GM23338 (cell line): ENCODE measurements around the gene GRAMD4. TPM values are rescaled to one million over a fixed set of nuclear protein-coding genes. Genes with fewer than 3 reads are reported as not detected.

Experiments
- ATAC-seq: fragments of 200-7000 bp; cut with Tn5 transposase; 3 replicates; pipeline ENCODE4 v1.9.1; 2020
- DNase-seq: peaks from one replicate; pipeline ENCODE4 v3.0.0-alpha.2; 2015; ENCODE audit warnings: low spot score
- H2AFZ ChIP-seq: fragments of 200-600 bp; sonication (generic); 2 replicates; pipeline ENCODE4 v1.8.0; 2016; ENCODE audit warnings: antibody characterized with exemption, mild to moderate bottlenecking, moderate library complexity
- H3F3A ChIP-seq: fragments of 200-600 bp; sonication (generic); replicated peaks from 2 replicates; pipeline ENCODE4 v1.8.0; 2017; ENCODE audit warnings: antibody characterized with exemption, mixed run types, low read depth
- H3K27ac ChIP-seq: fragments of 200-600 bp; sonication (generic); 2 replicates; pipeline ENCODE4 v1.6.1; 2016; ENCODE audit warnings: low read depth
- H3K27me3 ChIP-seq: fragments of 200-600 bp; sonication (generic); 2 replicates; pipeline ENCODE4 v1.8.0; 2016; ENCODE audit warnings: mild to moderate bottlenecking, mixed run types, moderate library complexity; ENCODE audit not compliant: insufficient read depth
- H3K36me3 ChIP-seq: fragments of 200-600 bp; sonication (generic); 2 replicates; pipeline ENCODE4 v1.8.0; 2016; ENCODE audit warnings: mild to moderate bottlenecking; ENCODE audit not compliant: insufficient read depth
- H3K4me1 ChIP-seq: fragments of 200-600 bp; sonication (generic); 2 replicates; pipeline ENCODE4 v1.8.0; 2016; ENCODE audit warnings: mild to moderate bottlenecking, moderate library complexity; ENCODE audit not compliant: insufficient read depth
- H3K4me2 ChIP-seq: fragments of 200-600 bp; sonication (generic); 2 replicates; pipeline ENCODE4 v1.7.1; 2017; ENCODE audit warnings: mixed run types
- H3K4me3 ChIP-seq: fragments of 200-600 bp; sonication (generic); 2 replicates; pipeline ENCODE4 v1.6.1; 2016; ENCODE audit warnings: mixed run types
- H3K79me2 ChIP-seq: fragments of 200-600 bp; sonication (generic); replicated peaks from 2 replicates; pipeline ENCODE4 v1.8.0; 2017; ENCODE audit warnings: mild to moderate bottlenecking; ENCODE audit not compliant: insufficient read depth
- H3K9me2 ChIP-seq: fragments of 200-600 bp; sonication (generic); 2 replicates; pipeline ENCODE4 v1.8.0; 2017; ENCODE audit not compliant: insufficient read depth
- H4K20me1 ChIP-seq: fragments of 200-600 bp; sonication (generic); replicated peaks from 2 replicates; pipeline ENCODE4 v1.8.0; 2017; ENCODE audit warnings: mild to moderate bottlenecking; ENCODE audit not compliant: insufficient read depth
- H3K27ac Mint-ChIP-seq: 2 replicates; pipeline ENCODE4 v1.8.0; 2020; ENCODE audit warnings: inconsistent platforms, mild to moderate bottlenecking, moderate library complexity, mixed read lengths
- H3K27me3 Mint-ChIP-seq: 3 replicates; pipeline ENCODE4 v1.8.0; 2022; ENCODE audit warnings: low read depth, mild to moderate bottlenecking, moderate library complexity, mixed read lengths, inconsistent platforms; ENCODE audit not compliant: insufficient read depth, poor library complexity
- H3K36me3 Mint-ChIP-seq: 3 replicates; pipeline ENCODE4 v1.8.0; 2021; ENCODE audit warnings: low read depth, mild to moderate bottlenecking, inconsistent platforms, moderate library complexity, mixed read lengths
- H3K4me1 Mint-ChIP-seq: 3 replicates; pipeline ENCODE4 v1.8.0; 2020; ENCODE audit warnings: mild to moderate bottlenecking, inconsistent platforms, mixed read lengths
- H3K4me3 Mint-ChIP-seq: 3 replicates; pipeline ENCODE4 v1.8.0; 2021; ENCODE audit warnings: moderate library complexity, mild to moderate bottlenecking, inconsistent platforms, mixed read lengths
- H3K9me3 Mint-ChIP-seq: 3 replicates; pipeline ENCODE4 v1.8.0; 2020; ENCODE audit warnings: moderate library complexity, mild to moderate bottlenecking, inconsistent platforms, mixed read lengths
- CREB1 ChIP-seq: fragments of 250-450 bp; sonication (Bioruptor Pico); IDR thresholded peaks from 2 replicates; pipeline ENCODE4 v1.5.0; 2020; ENCODE audit warnings: low read depth, mild to moderate bottlenecking, moderate library complexity
- CTCF ChIP-seq, 2 experiments: fragments of 200-600 bp in 1 of 2; sonication (generic) in 1 of 2; conservative IDR thresholded peaks; 2 replicates each; pipeline versions ENCODE4 v1.5.1 to v1.6.1; 2016 to 2017; ENCODE audit warnings: antibody characterized with exemption in 2 of 2, low read depth in 2 of 2, mild to moderate bottlenecking in 2 of 2, moderate library complexity in 1 of 2
- ETS1 ChIP-seq: IDR thresholded peaks from 2 replicates; pipeline ENCODE4 v1.6.1; 2016; ENCODE audit warnings: antibody characterized with exemption
- JUNB ChIP-seq: IDR thresholded peaks from one replicate; pipeline ENCODE4 v1.6.1; 2016; ENCODE audit warnings: antibody characterized with exemption; ENCODE audit not compliant: unreplicated experiment
- ZNF114 ChIP-seq: fragments of 250-450 bp; sonication (Bioruptor Pico); IDR thresholded peaks from 2 replicates; pipeline ENCODE4 v1.5.0; 2020; ENCODE audit warnings: mild to moderate bottlenecking, moderate library complexity
- ZNF331 ChIP-seq: fragments of 250-450 bp; sonication (Bioruptor Pico); IDR thresholded peaks from 2 replicates; pipeline ENCODE4 v1.5.0; 2020; ENCODE audit warnings: low read depth, mild to moderate bottlenecking, moderate library complexity
- ZNF462 ChIP-seq: fragments of 250-450 bp; sonication (Bioruptor Pico); IDR thresholded peaks from 2 replicates; pipeline ENCODE4 v1.5.0; 2020; ENCODE audit warnings: mild to moderate bottlenecking, moderate library complexity
- polyA plus RNA-seq: library from polyadenylated mRNA; unstranded; fragments of >200 nt; fragmentation: Nextera tagmentation; extraction: Ambion mirVana; gene quantifications from 2 replicates; pipeline ENCODE4 v1.2.1, GENCODE V29; 2016
- total RNA-seq: library from RNA; depleted of rRNA; stranded (reverse); fragments of >200 nt; shearing (Covaris generic); gene quantifications from 2 replicates; pipeline ENCODE4 v1.2.3, GENCODE V29; 2014

GRAMD4 gene
- total and polyA plus RNA-seq, 2 experiments from 2014 or later, result 2.7 to 81.8 TPM

- TF ChIP-seq ZNF462, result no peak
- no peak for TF ChIP-seq CTCF (conservative IDR thresholded peaks at IDR 0.05; ENCODE audit: low read depth in 2 of 2)
- no peak for TF ChIP-seq ZNF331
- TF ChIP-seq JUNB, result no peak
- TF ChIP-seq ETS1, result no peak
Observed at GRCh38 chr22:46629291-46629690, 9.1 kb downstream of the GRAMD4 start (continued).

- H3K27me3 Mint-ChIP-seq, result peaks cover 4% of the 10 kb centered on the region
- TF ChIP-seq ZNF114 (no peak), CREB1 (no peak), ZNF462 (no peak)
Observed at GRCh38 chr22:46631113-46631512, 10.9 kb downstream of the GRAMD4 start.

More at GRCh38 chr22:46631113-46631512, 10.9 kb downstream of the GRAMD4 start:
- Histone ChIP-seq H3K27me3 (no peaks in the 10 kb centered on the region), H3K79me2 (no peaks in the 10 kb centered on the region), H3K36me3 (no peaks in the 10 kb centered on the region), H3F3A (no peaks in the 10 kb centered on the region), H4K20me1 (no peaks in the 10 kb centered on the region), H2AFZ (no peak overlapping the region), H3K27ac (no peak overlapping the region), H3K4me3 (no peak overlapping the region), H3K4me2 (no peak overlapping the region), H3K4me1 (peaks cover 7% of the 10 kb centered on the region), H3K9me2 (no peaks in the 10 kb centered on the region)
- H3K36me3 Mint-ChIP-seq, result no peaks in the 10 kb centered on the region
- peaks cover 26% of the 10 kb centered on the region for H3K4me1 Mint-ChIP-seq
- ATAC-seq, result no peak
- H3K9me3 Mint-ChIP-seq, result peaks cover 3% of the 10 kb centered on the region; the same call in 2 of the 3 replicates
- no peak for DNase-seq
- H3K27ac Mint-ChIP-seq, result no peak overlapping the region
- H3K4me3 Mint-ChIP-seq, result no peak overlapping the region
